HUES48 (cell line): ENCODE data around the gene PITPNM3.
A peak's percentile ranks its signal among the peaks of the same experiment; 100 is the strongest.
"Not testable (repeated sequence)": the region's sequence is repeated elsewhere in the genome, so short reads cannot be mapped to it uniquely, and the experiment has no call there.

Experiments
- H3K27ac ChIP-seq: one replicate; pipeline ENCODE4 v1.7.0; 2013; ENCODE audit warnings: low read depth, low read length, inconsistent platforms
- H3K27me3 ChIP-seq: 2 replicates; pipeline ENCODE4 v1.6.1; 2013; ENCODE audit warnings: mild to moderate bottlenecking, low read length; ENCODE audit not compliant: control insufficient read depth, insufficient read depth
- H3K36me3 ChIP-seq: 2 replicates; pipeline ENCODE4 v1.6.1; 2013; ENCODE audit warnings: low read length; ENCODE audit not compliant: control insufficient read depth, insufficient read depth
- H3K4me1 ChIP-seq: 2 replicates; pipeline ENCODE4 v1.6.1; 2013; ENCODE audit warnings: mild to moderate bottlenecking, low read length; ENCODE audit not compliant: control insufficient read depth, insufficient read depth
- H3K4me3 ChIP-seq: 2 replicates; pipeline ENCODE4 v1.5.1; 2013; ENCODE audit warnings: mild to moderate bottlenecking, low read depth, low read length
- H3K9ac ChIP-seq: 2 replicates; pipeline ENCODE4 v1.6.1; 2013; ENCODE audit warnings: mild to moderate bottlenecking, low read depth, low read length, moderate library complexity
- H3K9me3 ChIP-seq: 2 replicates; pipeline ENCODE4 v1.6.1; 2013; ENCODE audit warnings: low read length; ENCODE audit not compliant: control insufficient read depth, insufficient read depth

The PITPNM3 gene

GRCh38 chr17:6574687-6575595, 18.6 kb upstream of the PITPNM3 start:
- Histone ChIP-seq H3K27ac (peak overlapping the region; percentile 33), H3K9me3 (no peaks in the 10 kb centered on the region), H3K27me3 (no peaks in the 10 kb centered on the region), H3K4me1 (peaks cover 10% of the 10 kb centered on the region), H3K9ac (no peak overlapping the region), H3K4me3 (no peak overlapping the region), H3K36me3 (peaks cover 17% of the 10 kb centered on the region)

GRCh38 chr17:6573982-6574686, 17.8 kb upstream of the PITPNM3 start:
- no peak overlapping the region for H3K27ac ChIP-seq
- no peak overlapping the region for H3K9ac ChIP-seq
- H3K36me3 ChIP-seq = peaks cover 12% of the 10 kb centered on the region; the same call in 1 of the 2 replicates

GRCh38 chr17:6573495-6573894, 17.1 kb upstream of the PITPNM3 start:
- peaks cover 11% of the 10 kb centered on the region for H3K4me1 ChIP-seq
- not testable (repeated sequence) for H3K9ac ChIP-seq, H3K9me3 ChIP-seq, H3K36me3 ChIP-seq, H3K27ac ChIP-seq, H3K4me3 ChIP-seq, H3K27me3 ChIP-seq

More at GRCh38 chr17:6573982-6574686, 17.8 kb upstream of the PITPNM3 start:
- peaks cover 10% of the 10 kb centered on the region for H3K4me1 ChIP-seq
- H3K27me3 ChIP-seq = no peaks in the 10 kb centered on the region
- no peaks in the 10 kb centered on the region for H3K9me3 ChIP-seq
- no peak overlapping the region for H3K4me3 ChIP-seq

GRCh38 chr17:6572972-6573370, 16.6 kb upstream of the PITPNM3 start:
- Histone ChIP-seq H3K4me3 (no peak overlapping the region), H3K4me1 (peaks cover 16% of the 10 kb centered on the region), H3K27ac (no peak overlapping the region), H3K36me3 (peaks cover 3% of the 10 kb centered on the region; the same call in 1 of the 2 replicates), H3K27me3 (no peaks in the 10 kb centered on the region), H3K9me3 (no peaks in the 10 kb centered on the region), H3K9ac (no peak overlapping the region)

GRCh38 chr17:6571452-6571781, 15.1 kb upstream of the PITPNM3 start:
- H3K4me1 ChIP-seq = peaks cover 26% of the 10 kb centered on the region
- no peaks in the 10 kb centered on the region for H3K9me3 ChIP-seq
- no peaks in the 10 kb centered on the region for H3K36me3 ChIP-seq
- H3K9ac ChIP-seq = no peak overlapping the region
- H3K27me3 ChIP-seq = no peaks in the 10 kb centered on the region
- no peak overlapping the region for H3K4me3 ChIP-seq
- no peak overlapping the region for H3K27ac ChIP-seq

- Histone ChIP-seq H3K9me3 (no peaks in the 10 kb centered on the region), H3K9ac (no peak overlapping the region), H3K4me1 (peaks cover 26% of the 10 kb centered on the region), H3K4me3 (no peak overlapping the region), H3K27me3 (no peaks in the 10 kb centered on the region), H3K27ac (no peak overlapping the region), H3K36me3 (no peaks in the 10 kb centered on the region)
Observed at GRCh38 chr17:6570731-6571451, 14.5 kb upstream of the PITPNM3 start.

GRCh38 chr17:6569370-6570285, 13.3 kb upstream of the PITPNM3 start:
- no peaks in the 10 kb centered on the region for H3K36me3 ChIP-seq
- H3K27me3 ChIP-seq = no peaks in the 10 kb centered on the region
- H3K4me3 ChIP-seq = no peak overlapping the region
- peaks cover 15% of the 10 kb centered on the region for H3K4me1 ChIP-seq
- H3K27ac ChIP-seq = no peak overlapping the region
- no peaks in the 10 kb centered on the region for H3K9me3 ChIP-seq
- H3K9ac ChIP-seq = no peak overlapping the region

GRCh38 chr17:6568184-6568758, 11.9 kb upstream of the PITPNM3 start:
- no peak overlapping the region for H3K9ac ChIP-seq
- H3K4me3 ChIP-seq = no peak overlapping the region
- no peaks in the 10 kb centered on the region for H3K27me3 ChIP-seq
- H3K27ac ChIP-seq = peak overlapping the region; percentile 37
- no peaks in the 10 kb centered on the region for H3K9me3 ChIP-seq
- no peaks in the 10 kb centered on the region for H3K36me3 ChIP-seq
- H3K4me1 ChIP-seq = peaks cover 15% of the 10 kb centered on the region

GRCh38 chr17:6567528-6568183, 11.3 kb upstream of the PITPNM3 start:
- no peaks in the 10 kb centered on the region for H3K36me3 ChIP-seq
- peak overlapping the region; percentile 37 for H3K27ac ChIP-seq

More at GRCh38 chr17:6567528-6568183, 11.3 kb upstream of the PITPNM3 start:
- no peaks in the 10 kb centered on the region for H3K27me3 ChIP-seq
- no peaks in the 10 kb centered on the region for H3K9me3 ChIP-seq
- no peak overlapping the region for H3K9ac ChIP-seq
- no peak overlapping the region for H3K4me3 ChIP-seq
- H3K4me1 ChIP-seq = peaks cover 15% of the 10 kb centered on the region
